HG03558 (cell line): Measurements from ENCODE around the gene CNDP1.

Experiments used
- ATAC-seq: cut with Tn5 transposase; IDR thresholded peaks from one replicate; pipeline ENCODE4 v1.9.1; 2021; ENCODE audit warnings: moderate number of reproducible peaks; ENCODE audit not compliant: unreplicated experiment; ENCODE audit errors: extremely low read depth

The CNDP1 gene

DNA sequence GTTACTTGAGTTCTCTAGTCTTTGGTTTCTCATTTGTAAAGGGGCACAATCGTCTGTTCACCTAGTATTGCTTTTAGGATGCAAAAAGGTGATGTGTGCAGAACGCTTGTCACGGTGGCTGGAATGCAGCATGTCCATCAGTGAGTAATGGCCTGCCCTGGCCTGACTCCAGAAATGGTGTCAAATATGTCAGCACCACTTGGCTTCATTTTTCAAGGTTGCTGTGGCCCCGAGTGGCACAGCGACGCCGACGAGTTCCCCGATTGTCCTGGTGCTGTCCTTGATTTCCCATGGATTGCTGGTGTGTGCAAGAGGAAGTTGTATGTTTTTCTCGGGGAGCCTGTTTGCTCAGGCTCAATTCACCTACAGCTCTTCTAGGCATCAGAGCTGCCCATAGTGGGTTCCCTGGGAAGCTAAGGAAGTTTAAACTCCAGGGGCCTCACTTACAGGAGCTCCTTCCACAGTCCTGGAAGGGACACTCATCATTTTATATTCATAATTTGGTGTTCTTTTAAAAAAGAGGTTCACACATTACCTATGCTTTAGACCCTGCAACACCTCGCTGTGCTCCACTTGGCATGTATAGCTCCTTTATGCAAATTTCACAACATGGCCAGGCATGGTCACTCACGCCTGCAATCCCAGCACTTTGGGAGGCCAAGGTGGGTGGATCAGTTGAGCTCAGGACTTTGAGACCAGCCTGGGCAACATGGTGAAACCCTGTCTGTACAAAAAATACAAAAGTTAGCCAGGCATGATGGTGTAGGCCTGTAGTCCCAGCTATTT lies 37.8 kb downstream of the CNDP1 start:
- no peak for ATAC-seq

DNA sequence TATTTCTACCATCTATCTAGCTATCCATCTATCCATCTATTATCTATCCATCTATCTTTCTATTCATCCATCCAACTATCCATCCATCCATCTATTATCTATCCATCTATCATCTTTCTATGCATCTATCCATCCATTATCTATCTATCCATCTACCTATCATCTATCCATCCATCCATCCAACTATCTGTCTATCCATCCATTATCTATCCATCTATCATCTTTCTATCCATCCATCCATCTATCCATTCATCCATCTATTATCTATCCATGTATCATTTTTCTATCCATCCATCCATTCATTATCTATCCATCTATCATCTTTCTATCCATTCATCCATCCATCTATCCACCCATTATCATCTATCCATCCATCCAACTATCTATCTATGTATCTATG lies 38.8 kb downstream of the CNDP1 start:
- ATAC-seq = no peak

DNA sequence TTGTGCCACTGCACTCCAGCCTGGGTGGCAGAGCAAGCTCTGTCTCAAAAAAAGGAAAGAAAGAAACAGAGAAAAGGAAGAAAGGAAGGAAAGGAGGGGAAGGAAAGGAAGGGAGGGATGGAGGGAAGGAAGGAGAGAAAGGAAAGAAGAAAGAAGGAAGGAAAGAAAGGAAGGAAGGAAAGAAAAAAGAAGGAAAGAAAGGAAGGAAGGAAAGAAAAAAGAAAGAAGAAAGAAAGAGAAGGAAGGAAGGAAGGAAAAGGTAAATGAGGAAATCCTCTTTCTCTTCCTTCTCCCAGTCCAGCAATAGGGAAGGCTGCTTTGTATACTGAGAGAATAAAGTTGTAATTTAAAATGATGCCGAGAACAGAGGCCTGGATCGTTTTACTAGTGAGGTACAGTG lies 40.6 kb downstream of the CNDP1 start:
- no peak for ATAC-seq

DNA sequence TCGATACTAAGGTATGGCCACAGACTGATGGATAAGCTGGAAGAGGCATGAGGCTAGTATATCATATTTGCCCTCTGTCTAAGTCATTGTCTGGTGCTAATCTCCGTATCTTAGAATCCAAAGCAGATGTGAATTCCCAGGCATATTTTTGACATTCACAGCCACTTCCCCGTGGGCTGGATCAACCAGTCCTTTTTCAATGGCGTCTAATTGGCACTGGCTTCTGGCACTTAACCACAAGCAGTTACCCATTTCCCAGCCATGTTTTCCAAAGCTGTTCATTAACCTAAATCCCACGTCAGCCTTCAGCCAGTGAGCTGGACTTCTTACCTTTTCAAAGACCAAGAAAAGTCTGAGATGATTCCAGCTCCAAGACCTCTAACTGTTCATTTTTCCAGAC lies 42.7 kb downstream of the CNDP1 start:
- no peak for ATAC-seq

DNA sequence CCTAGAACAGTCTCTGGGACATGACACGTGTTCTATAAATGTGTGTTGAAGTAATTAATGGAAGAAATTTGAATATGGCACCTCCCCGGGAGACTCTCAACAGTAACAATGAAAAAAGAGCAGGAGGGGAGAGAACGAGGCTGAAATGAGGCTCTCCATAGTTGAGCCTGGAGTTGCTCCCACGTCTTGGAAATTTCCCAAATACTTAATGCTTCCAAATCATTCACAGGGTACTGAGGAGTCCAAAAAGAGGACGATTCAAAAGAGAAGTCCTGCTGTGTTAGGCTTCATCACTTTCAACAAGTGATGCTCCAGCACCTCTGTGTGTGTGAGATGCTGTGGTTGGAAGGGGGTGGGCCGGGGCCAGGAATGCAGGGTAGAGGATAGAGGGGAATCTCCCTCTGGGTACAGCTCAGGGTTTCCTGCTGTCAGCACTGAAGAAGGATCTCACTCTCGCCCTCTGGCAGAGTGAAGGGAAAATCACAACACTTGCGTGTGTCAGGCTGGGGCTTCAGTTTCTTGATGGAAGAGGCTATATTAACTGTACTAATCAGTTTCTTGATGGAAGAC lies 45.3 kb downstream of the CNDP1 start:
- no peak for ATAC-seq

DNA sequence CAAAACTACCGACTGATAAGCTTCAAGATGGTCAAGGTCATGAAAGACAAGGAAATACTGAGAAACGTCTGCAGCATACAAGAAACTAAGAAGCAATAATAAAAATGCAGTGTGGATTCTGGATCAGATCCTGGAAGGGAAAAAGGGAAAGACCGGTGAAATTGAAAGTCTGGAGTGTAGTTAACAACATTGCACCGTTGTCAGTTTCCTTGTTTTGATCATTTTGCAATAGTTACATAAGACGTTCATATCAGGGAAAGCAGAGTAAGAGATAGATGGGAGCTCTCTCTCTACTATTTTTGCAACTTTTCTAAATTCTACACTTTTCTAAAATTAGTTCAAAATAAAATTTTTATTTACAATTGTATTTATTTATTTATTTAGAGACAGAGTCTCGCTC lies 48.3 kb downstream of the CNDP1 start:
- no peak for ATAC-seq

DNA sequence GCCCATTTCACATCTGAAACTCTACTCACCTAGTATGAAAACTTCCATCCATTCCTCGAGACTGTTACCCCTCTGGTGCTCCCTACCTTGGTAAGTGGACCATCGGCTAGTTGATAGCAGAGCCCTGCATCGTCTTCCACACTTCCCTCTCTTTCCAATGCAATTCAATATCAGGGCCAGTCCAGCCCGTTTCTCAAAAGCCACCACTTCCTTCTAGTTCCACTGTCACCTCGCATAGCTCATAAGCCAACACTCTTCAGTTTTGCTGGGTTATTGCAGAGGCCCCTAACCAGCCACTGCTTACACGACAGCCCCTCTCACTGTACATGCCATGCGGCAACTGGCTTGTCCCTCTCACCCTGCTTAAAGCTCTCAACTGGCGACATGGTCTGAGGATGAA lies 53.1 kb downstream of the CNDP1 start:
- ATAC-seq = no peak

DNA sequence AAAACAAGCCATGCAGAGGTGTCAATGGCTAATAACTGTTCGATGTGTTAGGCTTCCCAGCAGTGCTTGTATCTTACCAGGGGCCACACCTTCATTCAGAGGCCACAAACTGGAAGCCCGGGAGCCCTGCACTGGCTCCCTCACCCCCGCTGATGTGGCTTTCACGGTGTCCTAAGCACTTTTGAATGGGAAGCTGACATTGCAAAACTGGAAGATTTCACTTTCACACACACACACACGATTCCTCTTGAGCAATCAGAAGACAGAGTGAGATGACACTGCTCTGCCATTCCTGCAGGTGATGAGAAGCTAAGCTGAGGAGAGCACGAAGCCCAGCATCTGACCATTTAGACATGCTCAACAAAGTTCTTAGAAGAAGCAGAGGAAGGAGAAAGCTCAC lies 54.7 kb downstream of the CNDP1 start:
- no peak for ATAC-seq

DNA sequence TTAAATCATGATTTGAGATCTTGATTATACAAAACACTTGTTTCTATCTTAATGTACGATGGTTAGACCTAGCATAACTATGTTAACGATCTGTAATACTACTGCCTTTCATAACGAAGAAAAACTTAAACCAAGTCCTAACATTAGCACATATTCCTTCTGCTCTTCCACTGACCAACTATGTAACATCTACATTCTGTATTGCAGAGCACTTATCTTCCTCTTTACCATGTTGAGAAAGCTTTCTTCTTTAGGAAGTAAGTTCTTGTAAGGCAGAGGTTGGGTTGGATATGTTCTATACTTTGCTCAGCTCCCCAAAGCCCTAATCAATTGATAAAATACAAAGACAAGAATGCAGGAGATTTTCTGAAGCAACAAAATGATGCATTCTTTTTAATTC lies 55.5 kb downstream of the CNDP1 start:
- no peak for ATAC-seq

DNA sequence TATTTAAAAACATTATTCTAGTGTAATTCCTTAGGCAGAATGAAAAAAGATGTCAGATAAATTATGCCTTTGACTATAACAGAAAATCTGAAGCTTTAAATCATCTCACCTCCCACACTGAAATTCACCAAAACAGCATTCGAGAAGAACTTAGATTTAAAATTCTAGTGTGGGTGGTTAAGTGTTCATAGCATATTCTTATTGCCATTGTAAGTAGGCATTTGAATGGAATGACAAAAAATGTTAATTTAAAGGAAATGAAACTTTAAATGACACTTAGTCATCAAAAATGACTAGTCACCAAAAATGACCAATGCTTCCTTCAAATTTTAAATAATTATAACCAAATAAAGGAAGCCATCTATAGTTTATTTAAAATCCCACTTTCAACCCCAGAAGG lies 56.4 kb downstream of the CNDP1 start:
- no peak for ATAC-seq

DNA sequence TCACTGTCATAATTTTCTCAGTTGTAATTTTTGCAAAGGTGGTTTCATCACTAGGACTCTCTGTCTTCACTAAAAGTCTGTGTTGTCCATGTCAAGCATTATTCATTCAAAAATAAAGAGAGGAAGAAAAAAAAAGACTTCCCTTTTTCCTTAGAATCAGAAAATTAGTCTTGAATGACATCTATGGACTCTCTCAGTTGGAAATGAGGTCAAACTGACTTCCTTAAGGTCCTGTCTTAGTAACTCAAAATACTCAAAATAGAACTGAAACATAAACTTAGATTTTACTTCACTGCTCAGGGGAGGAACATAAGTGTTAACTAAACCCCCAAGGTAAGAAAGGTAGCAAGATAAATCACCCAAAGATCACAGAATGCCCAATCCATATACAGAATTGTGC lies 61.1 kb downstream of the CNDP1 start:
- no peak for ATAC-seq

DNA sequence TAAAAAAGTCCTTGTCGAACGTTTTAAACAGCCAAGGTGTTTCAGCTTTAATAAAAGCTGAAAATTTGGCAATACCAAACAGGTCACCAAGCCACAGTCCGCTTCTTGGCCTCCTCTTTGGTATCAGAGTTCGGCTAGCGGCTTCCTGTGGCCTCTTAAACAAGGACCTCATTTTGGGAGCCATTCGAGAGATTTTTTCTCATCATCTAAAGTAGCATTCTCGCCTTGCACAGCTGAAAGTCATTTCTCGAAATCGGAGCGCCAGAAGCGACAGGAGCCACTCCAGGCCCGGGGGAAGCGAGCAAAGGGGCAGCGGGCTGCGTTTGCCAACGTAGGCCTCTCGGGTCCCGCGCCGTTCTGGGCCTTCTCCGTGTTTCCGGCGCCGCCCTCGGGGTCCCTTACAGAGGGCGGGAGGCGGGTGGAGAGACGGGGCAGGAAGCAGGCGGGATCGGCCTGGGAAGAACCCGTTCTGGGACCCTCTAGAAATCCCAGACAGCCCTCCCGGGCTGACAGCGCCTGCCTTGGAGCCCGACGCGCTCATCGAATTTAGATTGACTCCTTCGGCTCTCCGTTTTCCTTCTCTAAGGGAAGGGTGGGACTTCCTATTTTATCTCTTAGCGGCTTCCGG lies 62.8 kb downstream of the CNDP1 start:
- peak; percentile 19 for ATAC-seq

DNA sequence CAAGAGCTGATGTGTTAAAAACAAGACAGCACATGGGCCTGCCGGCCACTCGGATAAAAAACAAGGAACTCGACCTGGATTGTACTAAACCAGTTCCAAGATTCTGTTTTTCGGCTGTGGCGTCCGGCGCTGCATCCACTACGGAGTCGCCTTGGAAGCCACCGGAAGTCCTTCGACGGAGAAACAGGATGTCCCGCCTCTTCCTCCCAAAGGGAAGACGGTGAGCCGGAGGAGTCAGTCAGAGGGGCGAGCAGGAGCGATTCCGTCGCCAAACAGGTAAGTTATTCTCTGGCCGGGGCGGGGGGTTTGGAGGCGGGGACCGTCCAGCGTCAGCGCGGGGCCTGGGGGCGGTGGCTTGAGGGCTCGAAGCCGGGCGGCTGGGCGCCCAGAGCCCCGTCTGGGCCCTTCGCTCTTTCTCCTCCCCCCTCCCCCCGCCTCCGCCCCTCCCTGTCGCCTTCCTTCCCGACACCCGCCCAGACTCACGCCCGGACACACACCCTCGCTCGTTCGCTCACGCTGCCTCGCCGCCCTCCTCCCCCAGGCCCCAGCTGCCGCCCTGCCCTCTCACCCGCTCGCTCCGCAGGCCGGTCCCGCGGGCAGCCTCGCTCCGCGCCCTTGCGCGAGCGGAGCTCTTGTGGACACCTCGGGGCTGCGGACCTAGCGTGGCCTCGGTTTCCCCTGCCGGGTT lies 63.5 kb downstream of the CNDP1 start, which contains the start of gene ZNF407:
ZNF407 (plus strand) TSS at position 209 of the 688 bp plus-strand sequence. CDS start 33,150 bp downstream, outside the sequence.
- peak; percentile 32 for ATAC-seq

DNA sequence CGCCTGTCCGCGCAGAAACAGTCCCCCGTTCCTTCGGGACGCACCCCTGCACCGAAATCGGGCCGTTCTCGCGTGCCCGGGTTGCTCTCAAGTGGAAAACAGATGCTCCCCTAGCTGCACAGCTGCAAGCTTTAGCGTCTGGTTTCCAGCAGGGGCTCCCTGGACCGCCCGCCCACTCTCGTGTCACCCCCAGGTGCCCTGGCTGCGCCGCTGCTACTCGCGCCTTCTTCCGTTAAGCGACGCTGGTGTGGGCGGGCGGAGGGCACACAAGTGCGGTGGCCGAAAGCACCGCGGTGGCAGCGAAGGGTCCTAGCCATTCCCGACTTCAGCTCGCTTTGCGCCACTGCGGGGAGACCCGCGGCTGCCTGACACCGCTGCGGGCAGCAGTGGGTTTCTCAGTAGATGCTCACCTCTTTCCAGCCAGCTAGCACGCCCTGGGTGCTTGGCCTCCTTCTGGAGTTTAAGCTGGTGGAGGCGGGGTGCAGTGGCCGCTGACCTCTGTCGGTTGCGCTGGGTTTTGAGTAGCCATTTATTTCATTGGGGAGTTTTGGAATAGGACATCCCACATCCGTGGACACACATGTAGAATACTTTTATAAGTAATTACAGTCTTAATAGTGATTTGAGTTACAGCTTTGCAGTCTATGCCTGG lies 64.2 kb downstream of the CNDP1 start:
- peak; percentile 42 for ATAC-seq

DNA sequence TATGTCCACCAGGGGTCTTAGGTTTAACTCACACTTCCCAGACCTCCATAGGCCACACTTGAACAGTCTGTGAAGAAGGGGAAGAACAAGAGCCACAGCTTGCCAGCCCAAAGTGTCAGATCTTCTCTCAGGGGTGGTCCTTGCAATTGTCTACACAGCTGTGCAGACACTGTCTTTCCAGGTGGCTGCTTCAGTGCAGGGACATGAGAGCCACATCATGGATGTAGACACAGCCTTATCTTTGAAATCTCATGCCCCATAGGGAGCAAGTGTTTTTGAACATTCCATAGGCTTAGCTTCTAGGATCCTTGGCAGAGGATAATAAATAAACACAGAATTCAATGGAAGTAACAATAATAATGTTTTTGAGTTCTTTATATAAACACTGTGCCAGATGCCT lies 70.1 kb downstream of the CNDP1 start:
- ATAC-seq = no peak

DNA sequence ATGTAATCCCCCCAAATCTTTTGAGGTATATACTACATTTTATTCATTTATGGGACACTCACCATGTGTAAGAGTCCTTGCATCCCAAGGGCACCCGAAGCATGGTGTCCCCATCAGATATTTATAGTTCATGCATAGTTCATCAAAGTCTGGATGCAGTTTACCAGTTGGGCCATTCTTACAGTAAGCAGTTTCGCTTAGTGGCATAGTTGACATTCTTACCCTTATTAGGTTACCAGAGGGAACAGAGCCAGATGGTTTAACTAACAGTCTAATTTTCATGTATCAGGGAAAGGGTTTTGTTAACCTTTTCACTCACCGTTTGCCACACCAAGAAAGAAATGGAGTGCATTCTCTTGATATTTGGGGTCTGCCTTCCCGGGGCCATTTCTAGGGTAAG lies 70.5 kb downstream of the CNDP1 start:
- no peak for ATAC-seq

DNA sequence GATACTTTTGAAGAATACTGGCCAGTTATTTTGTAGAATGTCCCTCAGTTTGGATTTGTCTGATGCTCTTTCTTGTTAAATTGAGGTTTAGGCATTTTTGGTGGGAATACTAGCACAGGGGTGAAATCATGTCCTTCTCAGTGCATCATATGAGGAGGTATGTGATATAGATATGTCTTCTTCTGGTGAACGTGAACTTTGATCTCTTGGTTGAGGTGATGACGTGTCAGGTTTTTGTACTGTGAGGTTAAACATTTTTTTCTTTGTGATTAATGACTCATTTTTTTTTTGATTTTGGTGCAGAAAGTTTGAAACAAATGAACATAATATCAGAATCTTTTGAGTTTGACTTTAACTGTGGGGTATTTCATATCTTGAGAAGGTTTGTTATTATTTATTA lies 74.4 kb downstream of the CNDP1 start:
- ATAC-seq = no peak

DNA sequence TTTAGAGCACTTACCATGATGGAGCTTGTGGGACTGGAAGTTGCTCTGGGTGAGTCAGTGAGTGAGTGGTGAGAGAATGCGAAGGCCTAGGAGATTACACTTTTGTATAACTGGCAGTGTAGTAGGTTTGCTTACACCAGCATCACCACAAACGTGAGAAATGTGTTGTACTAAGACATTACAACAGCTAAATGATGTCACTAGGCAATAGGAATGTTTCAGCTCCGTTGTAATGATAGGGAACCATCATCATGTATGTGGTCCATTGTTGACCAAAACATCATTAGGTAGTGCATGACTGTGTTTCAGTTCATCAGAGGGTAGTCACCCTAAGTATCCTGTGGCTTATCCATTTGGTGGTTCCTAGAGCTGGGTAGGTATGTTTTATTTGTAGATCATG lies 75.2 kb downstream of the CNDP1 start:
- no peak for ATAC-seq

DNA sequence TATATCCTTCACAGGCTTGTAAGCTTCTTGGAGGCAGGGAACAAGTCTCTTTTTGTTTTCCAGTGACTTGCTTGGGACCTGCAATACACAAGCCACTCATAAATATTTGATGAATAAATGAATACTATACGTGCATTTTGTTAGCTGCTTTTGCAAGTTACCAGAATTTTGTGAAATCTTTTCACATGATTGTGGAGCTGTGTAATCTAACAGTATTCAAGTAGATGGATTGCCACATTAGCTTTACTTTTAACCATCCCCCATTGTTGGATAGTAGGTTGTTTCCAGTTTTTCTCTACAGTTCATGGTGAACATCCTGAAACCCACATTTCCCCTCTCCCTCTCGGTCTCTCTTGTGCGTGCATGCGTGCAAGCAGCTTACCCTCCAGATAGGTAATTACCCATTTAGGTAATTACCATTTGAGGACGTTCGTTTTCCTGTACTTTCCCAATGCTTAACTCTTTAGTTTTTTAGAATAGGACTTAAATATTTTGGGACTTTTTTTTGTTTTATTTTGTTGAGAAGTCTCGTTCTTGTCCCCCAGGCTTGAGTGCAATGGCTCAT lies 75.8 kb downstream of the CNDP1 start:
- ATAC-seq = no peak

DNA sequence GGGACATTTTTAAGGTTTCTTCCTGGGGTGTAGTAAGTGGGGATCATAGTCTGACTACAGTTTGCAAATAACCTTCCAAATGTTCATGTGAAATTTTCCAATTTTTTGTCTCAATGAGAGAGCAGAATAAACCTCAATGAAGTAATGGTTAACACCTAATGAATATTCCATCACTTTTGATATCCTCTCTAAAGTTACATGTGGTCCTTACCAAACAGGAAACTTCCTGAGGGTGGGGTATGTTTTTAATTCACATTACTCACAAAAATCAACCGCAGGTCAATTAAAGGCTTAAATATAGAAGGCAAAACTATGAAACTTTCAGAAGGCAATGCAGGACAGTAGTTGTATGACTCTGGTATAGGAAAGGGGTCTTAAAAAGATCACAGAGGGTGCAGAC lies 76.6 kb downstream of the CNDP1 start:
- ATAC-seq = no peak
